ENCODE measurements around the gene CCL2.

CCL2 gene

GRCh38 chr17:34254651-34255380, at the start of gene CCL2:
CCL2 (plus strand) TSS chr17:34255285; CDS start chr17:34255350, 65 bp downstream.
- Histone ChIP-seq H3K4me3 (ENCODE audit: insufficient read depth, low read length, poor library complexity, severe bottlenecking) (no peak within 1 kb of the TSS), H3K36me3 (ENCODE audit: low read length) (no peaks in the 10 kb centered on the region), H3K27ac (ENCODE audit: low read depth, low read length) (no peak within 1 kb of the TSS), H3K27me3 (ENCODE audit: low read length) (no peaks in the 10 kb centered on the region), H3F3A (ENCODE audit: insufficient read depth) (no peaks in the 10 kb centered on the region), H4K20me1 (ENCODE audit: low read depth, low read length) (no peaks in the 10 kb centered on the region), H3K9ac (ENCODE audit: low read length) (no peak within 1 kb of the TSS), H2AFZ (ENCODE audit: low read depth, low read length, severe bottlenecking) (no peak within 1 kb of the TSS), H3K9me3 (ENCODE audit: insufficient read depth, low read length) (no peaks in the 10 kb centered on the region), H3K4me2 (ENCODE audit: low read depth, low read length, poor library complexity, severe bottlenecking) (no peak within 1 kb of the TSS), H3K79me2 (ENCODE audit: insufficient read depth, low read length) (no peaks in the 10 kb centered on the region), H3K9me2 (replicated peaks; ENCODE audit: insufficient read depth, low read length) (no peaks in the 10 kb centered on the region)
- TF ChIP-seq EZH2phosphoT487 (conservative IDR thresholded peaks at IDR 0.05; ENCODE audit: low read length) (no peak), CTCF (IDR thresholded peaks at IDR 0.05; ENCODE audit: insufficient read depth, low read length, poor library complexity, severe bottlenecking) (no peak)

GRCh38 chr17:34205401-34205800, 49.7 kb upstream of the CCL2 start:
- no peaks in the 10 kb centered on the region for H3K79me2 ChIP-seq (ENCODE audit: insufficient read depth, low read length)
- no peaks in the 10 kb centered on the region for H3K9me3 ChIP-seq (ENCODE audit: insufficient read depth, low read length)
- H3K36me3 ChIP-seq (ENCODE audit: low read length), result no peaks in the 10 kb centered on the region
- H3K4me3 ChIP-seq (ENCODE audit: insufficient read depth, low read length, poor library complexity, severe bottlenecking), result no peak overlapping the region
- H3K9me2 ChIP-seq (replicated peaks; ENCODE audit: insufficient read depth, low read length), result no peaks in the 10 kb centered on the region
- H2AFZ ChIP-seq (ENCODE audit: low read depth, low read length, severe bottlenecking), result no peak overlapping the region
- H4K20me1 ChIP-seq (ENCODE audit: low read depth, low read length), result no peaks in the 10 kb centered on the region
- no peak overlapping the region for H3K27ac ChIP-seq (ENCODE audit: low read depth, low read length)
- H3F3A ChIP-seq (ENCODE audit: insufficient read depth), result no peaks in the 10 kb centered on the region
- no peaks in the 10 kb centered on the region for H3K27me3 ChIP-seq (ENCODE audit: low read length)
- no peak overlapping the region for H3K4me2 ChIP-seq (ENCODE audit: low read depth, low read length, poor library complexity, severe bottlenecking)
- TF ChIP-seq CTCF (IDR thresholded peaks at IDR 0.05; ENCODE audit: insufficient read depth, low read length, poor library complexity, severe bottlenecking), result no peak
- no peak overlapping the region for H3K9ac ChIP-seq (ENCODE audit: low read length)

GRCh38 chr17:34206569-34206968, 48.5 kb upstream of the CCL2 start:
- TF ChIP-seq CTCF (IDR thresholded peaks at IDR 0.05; ENCODE audit: insufficient read depth, low read length, poor library complexity, severe bottlenecking) (no peak), EZH2phosphoT487 (conservative IDR thresholded peaks at IDR 0.05; ENCODE audit: low read length) (no peak)
- Histone ChIP-seq H3K9ac (ENCODE audit: low read length) (no peak overlapping the region), H3K4me2 (ENCODE audit: low read depth, low read length, poor library complexity, severe bottlenecking) (no peak overlapping the region), H3F3A (ENCODE audit: insufficient read depth) (no peaks in the 10 kb centered on the region), H2AFZ (ENCODE audit: low read depth, low read length, severe bottlenecking) (no peak overlapping the region), H3K4me3 (ENCODE audit: insufficient read depth, low read length, poor library complexity, severe bottlenecking) (no peak overlapping the region), H3K79me2 (ENCODE audit: insufficient read depth, low read length) (no peaks in the 10 kb centered on the region), H3K27me3 (ENCODE audit: low read length) (no peaks in the 10 kb centered on the region), H3K36me3 (ENCODE audit: low read length) (no peaks in the 10 kb centered on the region), H3K27ac (ENCODE audit: low read depth, low read length) (no peak overlapping the region), H3K9me2 (replicated peaks; ENCODE audit: insufficient read depth, low read length) (no peaks in the 10 kb centered on the region), H3K9me3 (ENCODE audit: insufficient read depth, low read length) (no peaks in the 10 kb centered on the region), H4K20me1 (ENCODE audit: low read depth, low read length) (no peaks in the 10 kb centered on the region)

Data from SU-DHL-6 (cell line).